HepG2 (cell line): ENCODE data around the gene TTC29. TPM values are rescaled to one million over a fixed set of nuclear protein-coding genes. Genes with fewer than 3 reads are reported as not detected.

Source experiments
- ATAC-seq: fragments of 200-7000 bp; cut with Tn5 transposase; 3 replicates; pipeline ENCODE4 v1.9.1; 2020; ENCODE audit warnings: mild to moderate bottlenecking, moderate library complexity
- BruUV-seq: library from RNA; stranded (reverse); fragments of 400-500 nt; replicated peaks from 2 replicates; lab custom pipeline; 2021; lab: Mats Ljungman, UMichigan
- CTCF ChIA-PET: fragments of 300-600 bp; formaldehyde crosslinking; extraction: SDS; loops from one replicate; lab custom pipeline; 2021; ENCODE audit warnings: low total read pairs, inconsistent platforms, low intra/inter-chr PET ratio; lab: Yijun Ruan, JAX
- POLR2A ChIA-PET: fragments of 350-600 bp; sonication (Branson Sonifier 250); formaldehyde crosslinking; loops from one replicate; lab custom pipeline; 2020; ENCODE audit warnings: antibody characterized with exemption, inconsistent platforms; lab: Yijun Ruan, JAX
- DNase-seq: peaks from one replicate; pipeline ENCODE4 v3.0.0-alpha.2; 2015; ENCODE audit warnings: low spot score
- FAIRE-seq: peaks from 3 replicates; lab custom pipeline; 2011; peaks lifted over from hg19 to GRCh38; lab: Jason Lieb, UNC
- H2AFZ ChIP-seq: one replicate; pipeline ENCODE4 v1.6.1; 2011; ENCODE audit warnings: low read length, inconsistent platforms
- H3K27ac ChIP-seq: fragments of 300-600 bp; 3 replicates; pipeline ENCODE4 v1.8.0; 2011; ENCODE audit warnings: mixed run types, mild to moderate bottlenecking, mixed read lengths, low read length, inconsistent platforms; ENCODE audit not compliant: insufficient read depth; ENCODE audit errors: extremely low read length
- H3K27me3 ChIP-seq, 2 experiments: fragments of 200-600 bp in 1 of 2; 2 replicates in 1 of 2; 3 replicates in 1 of 2; pipeline versions ENCODE4 v1.6.0 to v1.8.0; 2011; ENCODE audit warnings: low read length in 2 of 2, mild to moderate bottlenecking in 2 of 2, moderate library complexity in 2 of 2, inconsistent platforms in 1 of 2; ENCODE audit not compliant: insufficient read depth in 2 of 2, control insufficient read depth in 1 of 2
- H3K36me3 ChIP-seq, 2 experiments: fragments of 200-600 bp in 1 of 2; replicated peaks in 1 of 2; 2 replicates in 1 of 2; 3 replicates in 1 of 2; pipeline versions ENCODE4 v1.5.1 to v1.8.0; 2011; ENCODE audit warnings: low read length in 2 of 2, inconsistent platforms in 1 of 2; ENCODE audit not compliant: insufficient read depth in 2 of 2, control insufficient read depth in 1 of 2
- H3K4me1 ChIP-seq: 2 replicates; pipeline ENCODE4 v1.5.1; 2012; ENCODE audit warnings: low read length, inconsistent platforms; ENCODE audit not compliant: insufficient read depth
- H3K4me2 ChIP-seq: 2 replicates; pipeline ENCODE4 v1.6.0; 2011; ENCODE audit warnings: low read depth, low read length, inconsistent platforms
- H3K4me3 ChIP-seq, 3 experiments: fragments of 200-600 bp in 1 of 3; sonication (generic), shearing (Covaris generic) in 1 of 3; replicated peaks in 1 of 3; 2 replicates each; pipeline ENCODE4 v1.5.1; 2011 to 2016; ENCODE audit warnings: low read length in 3 of 3, inconsistent platforms in 2 of 3, low read depth in 2 of 3, mild to moderate bottlenecking in 2 of 3, control low read depth in 1 of 3, mixed read lengths in 1 of 3; ENCODE audit not compliant: insufficient read depth in 1 of 3
- H3K79me2 ChIP-seq: one replicate; pipeline ENCODE4 v1.6.1; 2011; ENCODE audit warnings: low read length, inconsistent platforms; ENCODE audit not compliant: insufficient read depth
- H3K9ac ChIP-seq: 2 replicates; pipeline ENCODE4 v1.6.0; 2011; ENCODE audit warnings: mild to moderate bottlenecking, low read depth, low read length, inconsistent platforms; ENCODE audit not compliant: insufficient read depth
- H3K9me3 ChIP-seq: 2 replicates; pipeline ENCODE4 v1.5.1; 2012; ENCODE audit warnings: mild to moderate bottlenecking, low read length
- H4K20me1 ChIP-seq: 2 replicates; pipeline ENCODE4 v1.6.0; 2011; ENCODE audit warnings: inconsistent platforms, mild to moderate bottlenecking, low read length, moderate library complexity; ENCODE audit not compliant: insufficient read depth
- AGO2 ChIP-seq: fragments of 200-400 bp; formaldehyde crosslinking; optimal IDR thresholded peaks from 2 replicates; pipeline ENCODE3; 2017; ENCODE audit warnings: mild to moderate bottlenecking, low read depth, low read length, moderate library complexity
- ETV5 ChIP-seq: IDR thresholded peaks from 2 replicates; pipeline ENCODE4 v1.6.1; 2018; ENCODE audit warnings: missing biosample characterization, missing genetic modification reagents, inconsistent platforms, borderline replicate concordance
- KAT7 ChIP-seq: IDR thresholded peaks from 2 replicates; pipeline ENCODE4 v1.6.1; 2018; ENCODE audit warnings: borderline replicate concordance, missing compliant biosample characterization
- MBNL3 ChIP-seq: fragments of 250-450 bp; sonication (Bioruptor Pico); conservative IDR thresholded peaks from 2 replicates; pipeline ENCODE4 v1.8.0; 2022; ENCODE audit warnings: mild to moderate bottlenecking, inconsistent platforms
- POLR2A ChIP-seq, 2 experiments: IDR thresholded peaks; 2 replicates each; pipeline ENCODE4 v1.6.1; 2011; ENCODE audit warnings: low read depth in 2 of 2, low read length in 2 of 2, mild to moderate bottlenecking in 1 of 2, moderate library complexity in 1 of 2; ENCODE audit not compliant: insufficient read depth in 1 of 2
- SIX4 ChIP-seq: sonication (generic); formaldehyde crosslinking; IDR thresholded peaks from 2 replicates; pipeline ENCODE4 v1.4.0; 2020; ENCODE audit warnings: missing genetic modification reagents
- SMC3 ChIP-seq: IDR thresholded peaks from 2 replicates; pipeline ENCODE4 v1.6.1; 2011; ENCODE audit warnings: low read length, improper control_type of control experiment
- SP4 ChIP-seq: sonication (generic); formaldehyde crosslinking; IDR thresholded peaks from 2 replicates; pipeline ENCODE4 v1.8.1; 2023; ENCODE audit warnings: mild to moderate bottlenecking, missing genetic modification reagents
- ZBTB34 ChIP-seq: sonication (generic); formaldehyde crosslinking; IDR thresholded peaks from 2 replicates; pipeline ENCODE4 v1.8.0; 2022; ENCODE audit warnings: mild to moderate bottlenecking, missing genetic modification reagents
- ZNF18 ChIP-seq: sonication (generic); formaldehyde crosslinking; IDR thresholded peaks from 2 replicates; pipeline ENCODE4 v1.8.0; 2022; ENCODE audit warnings: mild to moderate bottlenecking, missing genetic modification reagents; ENCODE audit not compliant: insufficient replicate concordance
- ZNF772 ChIP-seq: sonication (generic); formaldehyde crosslinking; IDR thresholded peaks from 2 replicates; pipeline ENCODE4 v1.5.0; 2020; ENCODE audit warnings: mild to moderate bottlenecking, missing genetic modification reagents
- ZNF878 ChIP-seq: sonication (generic); formaldehyde crosslinking; IDR thresholded peaks from 2 replicates; pipeline ENCODE4 v1.8.1; 2023; ENCODE audit warnings: mild to moderate bottlenecking, missing genetic modification reagents, moderate library complexity
- whole genome bisulfite sequencing: methylation state at CpG from one replicate; pipeline ENCODE4 v1.1.6; 2017; ENCODE audit warnings: low lambda C conversion rate; 5-methylcytosine and 5-hydroxymethylcytosine counted together
- in situ Hi-C: cut with HindIII; loops from 2 replicates; pipeline ENCODE4 v1.10.0; 2017; ENCODE audit warnings: low pct_unique_long_range_greater_than_20kb; ENCODE audit not compliant: extremely low pct_ligation_motif_present
- intact Hi-C: fragments of 100-400 bp; cut with micrococcal nuclease; formaldehyde crosslinking; loops from one replicate; pipeline ENCODE4 v1.10.0; 2022; ENCODE audit not compliant: unreplicated experiment
- polyA plus RNA-seq, 8 experiments: library from polyadenylated mRNA; depleted of rRNA in 3 of 8; stranded (reverse) in 7 of 8; unstranded in 1 of 8; fragments of >200 nt; fragmentation: Illumina TruSeq in 4 of 8; extraction: Trizol in 4 of 8; gene quantifications; 2 replicates each; pipeline versions ENCODE4 v1.2.1 to v1.2.3, GENCODE V29; 2011 to 2016; ENCODE audit warnings: low read depth in 4 of 8, missing spikeins in 1 of 8, mixed read lengths in 1 of 8; ENCODE audit not compliant: insufficient read depth in 1 of 8
- total RNA-seq, 5 experiments: library from RNA; depleted of rRNA; stranded (reverse); fragments of >200 nt; fragmentation: Illumina TruSeq; extraction: Trizol; gene quantifications; 2 replicates each; pipeline ENCODE4 v1.2.3, GENCODE V29; 2016; ENCODE audit warnings: low read depth in 1 of 5

TTC29 gene
- total and polyA plus RNA-seq, 2 of the 13 experiments (the other 11 are each of a cell fraction or from before 2014, with no cell fraction given) = not detected

GRCh38 chr4:146960634-146961033 lies 15.0 kb upstream of the TTC29 start:
- ATAC-seq (no peak), FAIRE-seq (no peak), DNase-seq (no peak)
- ChIA-PET POLR2A (no interaction called here), CTCF (no interaction called here)
- intact Hi-C loops (no loop called here), in situ Hi-C loops (no loop called here)
- Histone ChIP-seq H3K4me1 (no peaks in the 10 kb centered on the region), H3K27me3 (no peaks in the 10 kb centered on the region), H3K9me3 (no peaks in the 10 kb centered on the region), H3K4me3 (no peak overlapping the region), H2AFZ (no peak overlapping the region), H3K27ac (no peak overlapping the region), H4K20me1 (no peaks in the 10 kb centered on the region), H3K9ac (no peak overlapping the region), H3K4me2 (no peak overlapping the region), H3K79me2 (no peaks in the 10 kb centered on the region), H3K36me3 (no peaks in the 10 kb centered on the region)
- no TSS peak for BruUV-seq
- 0% methylated on average over 2 of the region's 2 CpGs for WGBS
- TF ChIP-seq ETV5 (CRISPR knock-in tag) (no peak), SMC3 (no peak), ZNF878 (no peak), AGO2 (no peak), ZNF772 (CRISPR knock-in tag) (no peak), ZBTB34 (CRISPR knock-in tag) (no peak), POLR2A (IDR thresholded peaks at IDR 0.05; ENCODE audit: insufficient read depth in 1 of 2, low read depth in 2 of 2, low read length in 2 of 2) (no peak), KAT7 (CRISPR knock-in tag) (no peak), SIX4 (CRISPR knock-in tag) (no peak), ZNF18 (no peak), MBNL3 (CRISPR knock-in tag) (no peak), SP4 (CRISPR knock-in tag) (no peak)
